Caco-2 (cell line): ENCODE measurements around the gene CD34. TPM values are rescaled to one million over a fixed set of nuclear protein-coding genes. Genes with fewer than 3 reads are reported as not detected.

ENCODE experiments used
- BruUV-seq: library from RNA; stranded (reverse); fragments of 400-500 nt; replicated peaks from 2 replicates; lab custom pipeline; 2021; lab: Mats Ljungman, UMichigan
- CTCF ChIA-PET: fragments of 300-600 bp; sonication (Branson Sonifier 250); formaldehyde crosslinking; loops from one replicate; lab custom pipeline; 2022; ENCODE audit warnings: antibody characterized with exemption; lab: Charles Lee
- POLR2A ChIA-PET: fragments of 300-600 bp; sonication (Branson Sonifier 250); formaldehyde crosslinking; loops from one replicate; lab custom pipeline; 2022; ENCODE audit warnings: antibody characterized with exemption; lab: Charles Lee
- DNase-seq, 2 experiments: peaks; one replicate each; pipeline versions ENCODE4 v3.0.0 to v3.0.0-alpha.2; 2020 to 2022
- H3K27me3 ChIP-seq: replicated peaks from 2 replicates; pipeline ENCODE4 v1.6.0; 2011; ENCODE audit warnings: low read length; ENCODE audit not compliant: control insufficient read depth, insufficient read depth
- H3K36me3 ChIP-seq: 2 replicates; pipeline ENCODE4 v1.5.1; 2011; ENCODE audit warnings: low read length; ENCODE audit not compliant: control insufficient read depth, insufficient read depth
- H3K4me1 ChIP-seq: fragments of 250-450 bp; sonication (Bioruptor Pico); 2 replicates; pipeline ENCODE4 v1.5.1; 2020; ENCODE audit warnings: mild to moderate bottlenecking
- H3K4me3 ChIP-seq: 2 replicates; pipeline ENCODE4 v1.5.1; 2011; ENCODE audit warnings: low read depth, mild to moderate bottlenecking, control low read depth, low read length
- H3K9me3 ChIP-seq: fragments of 250-450 bp; sonication (Bioruptor Pico); 2 replicates; pipeline ENCODE4 v1.5.1; 2020; ENCODE audit warnings: mild to moderate bottlenecking, moderate library complexity
- H3K27ac Mint-ChIP-seq: one replicate; pipeline ENCODE4 v1.8.0; 2022; ENCODE audit warnings: mixed read lengths; ENCODE audit not compliant: unreplicated experiment
- H3K27me3 Mint-ChIP-seq: one replicate; pipeline ENCODE4 v1.8.0; 2022; ENCODE audit warnings: mixed read lengths; ENCODE audit not compliant: insufficient read depth, unreplicated experiment
- H3K36me3 Mint-ChIP-seq: one replicate; pipeline ENCODE4 v1.8.0; 2022; ENCODE audit warnings: mild to moderate bottlenecking, mixed read lengths; ENCODE audit not compliant: insufficient read depth, unreplicated experiment
- H3K4me1 Mint-ChIP-seq: one replicate; pipeline ENCODE4 v1.8.0; 2022; ENCODE audit warnings: low read depth, mixed read lengths; ENCODE audit not compliant: unreplicated experiment
- H3K4me3 Mint-ChIP-seq: one replicate; pipeline ENCODE4 v1.8.0; 2022; ENCODE audit warnings: mild to moderate bottlenecking, moderate library complexity, mixed read lengths; ENCODE audit not compliant: unreplicated experiment
- H3K9me3 Mint-ChIP-seq: one replicate; pipeline ENCODE4 v1.8.0; 2022; ENCODE audit warnings: mixed read lengths; ENCODE audit not compliant: unreplicated experiment
- CTCF ChIP-seq, 2 experiments: fragments of 200-600 bp in 1 of 2; IDR thresholded peaks; 1 replicate in 1 of 2; 2 replicates in 1 of 2; pipeline versions ENCODE4 v1.5.1 to v1.8.0; 2011 to 2022; ENCODE audit warnings: antibody characterized with exemption in 1 of 2, control low read depth in 1 of 2, inconsistent platforms in 1 of 2, low read depth in 1 of 2, low read length in 1 of 2, mild to moderate bottlenecking in 1 of 2, moderate library complexity in 1 of 2; ENCODE audit not compliant: insufficient read depth in 1 of 2, severe bottlenecking in 1 of 2, unreplicated experiment in 1 of 2
- intact Hi-C: fragments of 100-400 bp; cut with micrococcal nuclease; formaldehyde crosslinking; loops from one replicate; pipeline ENCODE4 v1.10.0; 2022; ENCODE audit not compliant: unreplicated experiment
- total RNA-seq: library from RNA; stranded (reverse); gene quantifications from 2 replicates; pipeline ENCODE4 v1.2.3, GENCODE V29; 2022

CD34 gene
- total RNA-seq, 1 experiment from 2014 or later = not detected

- no peak for TF ChIP-seq CTCF (IDR thresholded peaks at IDR 0.05; ENCODE audit: insufficient read depth in 1 of 2, low read depth in 1 of 2, low read length in 1 of 2, severe bottlenecking in 1 of 2, unreplicated experiment in 1 of 2)
- Mint-ChIP-seq H3K27ac (no peak overlapping the region), H3K4me3 (no peak overlapping the region), H3K27me3 (peaks cover 13% of the 10 kb centered on the region), H3K9me3 (no peaks in the 10 kb centered on the region), H3K4me1 (no peaks in the 10 kb centered on the region), H3K36me3 (no peaks in the 10 kb centered on the region)
- H3K27me3 ChIP-seq = no peaks in the 10 kb centered on the region
- CTCF ChIA-PET = no interaction called here
- H3K4me3 ChIP-seq = no peak overlapping the region
- no peak for DNase-seq
- no peaks in the 10 kb centered on the region for H3K4me1 ChIP-seq
- POLR2A ChIA-PET = interaction anchor here (0.7 kb wide), 1 partner anchor 138 kb away, joined by 6 read pairs; no protein-coding TSS in a partner anchor
- BruUV-seq = no TSS peak
- intact Hi-C loops = no loop called here
- no peaks in the 10 kb centered on the region for H3K36me3 ChIP-seq
- H3K9me3 ChIP-seq = no peaks in the 10 kb centered on the region
Observed at GRCh38 chr1:207956986-207957385, 46.1 kb upstream of the CD34 start.

GRCh38 chr1:207954104-207954503, 43.2 kb upstream of the CD34 start:
- Mint-ChIP-seq H3K27me3 (peaks cover 13% of the 10 kb centered on the region), H3K9me3 (no peaks in the 10 kb centered on the region), H3K36me3 (no peaks in the 10 kb centered on the region), H3K27ac (no peak overlapping the region), H3K4me1 (no peaks in the 10 kb centered on the region), H3K4me3 (no peak overlapping the region)
- Histone ChIP-seq H3K9me3 (no peaks in the 10 kb centered on the region), H3K36me3 (no peaks in the 10 kb centered on the region), H3K4me3 (no peak overlapping the region), H3K27me3 (no peaks in the 10 kb centered on the region), H3K4me1 (no peaks in the 10 kb centered on the region)
- POLR2A ChIA-PET = no interaction called here
- intact Hi-C loops = no loop called here
- no peak for TF ChIP-seq CTCF (IDR thresholded peaks at IDR 0.05; ENCODE audit: insufficient read depth in 1 of 2, low read depth in 1 of 2, low read length in 1 of 2, severe bottlenecking in 1 of 2, unreplicated experiment in 1 of 2)
- CTCF ChIA-PET = interaction anchor here (1.0 kb wide), 1 partner anchor 28 kb away, joined by 4 read pairs; no protein-coding TSS in a partner anchor
- no peak for DNase-seq
- no TSS peak for BruUV-seq

- DNase-seq = no peak
- no peaks in the 10 kb centered on the region for H3K27me3 ChIP-seq
- Mint-ChIP-seq H3K9me3 (no peaks in the 10 kb centered on the region), H3K4me1 (no peaks in the 10 kb centered on the region), H3K27ac (no peak overlapping the region), H3K27me3 (peaks cover 13% of the 10 kb centered on the region), H3K4me3 (no peak overlapping the region), H3K36me3 (no peaks in the 10 kb centered on the region)
- no peak for TF ChIP-seq CTCF (IDR thresholded peaks at IDR 0.05; ENCODE audit: insufficient read depth in 1 of 2, low read depth in 1 of 2, low read length in 1 of 2, severe bottlenecking in 1 of 2, unreplicated experiment in 1 of 2)
- ChIA-PET POLR2A (no interaction called here), CTCF (interaction anchor here (1.0 kb wide), 1 partner anchor 29 kb away, joined by 4 read pairs; no protein-coding TSS in a partner anchor)
- BruUV-seq = no TSS peak
- no peaks in the 10 kb centered on the region for H3K4me1 ChIP-seq
- H3K9me3 ChIP-seq = no peaks in the 10 kb centered on the region
- H3K4me3 ChIP-seq = no peak overlapping the region
- no peaks in the 10 kb centered on the region for H3K36me3 ChIP-seq
- intact Hi-C loops = no loop called here
Observed at GRCh38 chr1:207952617-207953542, 42.0 kb upstream of the CD34 start.
